Measurements from ENCODE around the gene TRAPPC3L.

TRAPPC3L gene

GRCh38 chr6:116545651-116546050 is at the start of gene TRAPPC3L:
Gene TRAPPC3L, minus strand, starts transcription at chr6:116545684. Its CDS starts 170 bp downstream, at chr6:116545514.
- Histone ChIP-seq H3K27me3 (ENCODE audit: low read depth, low read length) (peaks cover 20% of the 10 kb centered on the region), H3K9me3 (ENCODE audit: insufficient read depth, low read length) (no peaks in the 10 kb centered on the region), H3K4me3 (ENCODE audit: low read length) (no peak within 1 kb of the TSS), H3K4me1 (ENCODE audit: low read length) (peaks cover 3% of the 10 kb centered on the region; the same call in 1 of the 2 replicates), H2AFZ (ENCODE audit: low read depth, low read length) (no peak within 1 kb of the TSS), H3K36me3 (replicated peaks; ENCODE audit: low read depth, low read length) (no peaks in the 10 kb centered on the region), H3K79me2 (ENCODE audit: low read length) (no peaks in the 10 kb centered on the region), H3K27ac (ENCODE audit: low read length) (no peak within 1 kb of the TSS), H3K4me2 (ENCODE audit: low read length) (no peak within 1 kb of the TSS), H4K20me1 (ENCODE audit: insufficient read depth, low read length) (no peaks in the 10 kb centered on the region), H3K9ac (ENCODE audit: low read length) (no peak within 1 kb of the TSS)
- no peak for TF ChIP-seq EZH2phosphoT487 (IDR thresholded peaks at IDR 0.05; ENCODE audit: low read depth)

DNA sequence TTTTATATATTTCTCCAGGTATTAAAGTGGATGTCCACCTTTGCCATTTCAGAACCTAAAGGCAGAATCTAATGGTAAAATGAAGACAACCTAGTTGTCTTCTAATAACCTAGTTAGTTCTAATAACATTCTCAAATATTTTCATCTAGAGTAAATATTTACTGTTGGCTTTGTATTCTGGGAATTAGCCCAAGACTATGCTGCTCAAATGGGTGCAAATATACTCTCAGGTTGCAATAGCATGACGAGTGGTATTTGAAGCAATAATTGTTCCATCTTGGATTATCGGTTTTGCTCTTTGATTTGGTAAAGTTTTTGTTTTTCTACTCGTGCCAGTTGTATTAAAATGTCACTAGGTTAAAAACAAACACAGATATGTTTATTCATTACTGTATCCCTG is 49.8 kb upstream of the TRAPPC3L start:
- no peak overlapping the region for H3K4me3 ChIP-seq (ENCODE audit: low read length)
- H3K79me2 ChIP-seq (ENCODE audit: low read length), result no peaks in the 10 kb centered on the region
- no peaks in the 10 kb centered on the region for H4K20me1 ChIP-seq (ENCODE audit: insufficient read depth, low read length)
- no peaks in the 10 kb centered on the region for H3K4me1 ChIP-seq (ENCODE audit: low read length)
- H2AFZ ChIP-seq (ENCODE audit: low read depth, low read length), result no peak overlapping the region
- H3K9me3 ChIP-seq (ENCODE audit: insufficient read depth, low read length), result no peaks in the 10 kb centered on the region
- H3K27ac ChIP-seq (ENCODE audit: low read length), result no peak overlapping the region
- peaks cover 26% of the 10 kb centered on the region for H3K36me3 ChIP-seq (replicated peaks; ENCODE audit: low read depth, low read length)
- no peak overlapping the region for H3K9ac ChIP-seq (ENCODE audit: low read length)
- no peak for TF ChIP-seq EZH2phosphoT487 (IDR thresholded peaks at IDR 0.05; ENCODE audit: low read depth)
- no peak for TF ChIP-seq CTCF (IDR thresholded peaks at IDR 0.05; ENCODE audit: low read depth, low read length)
- H3K4me2 ChIP-seq (ENCODE audit: low read length), result no peak overlapping the region
- H3K27me3 ChIP-seq (ENCODE audit: low read depth, low read length), result no peaks in the 10 kb centered on the region

GRCh38 chr6:116586738-116587137 is 41.3 kb upstream of the TRAPPC3L start:
- peaks cover 4% of the 10 kb centered on the region for H3K4me1 ChIP-seq (ENCODE audit: low read length)
- no peak overlapping the region for H3K4me2 ChIP-seq (ENCODE audit: low read length)
- H3K9ac ChIP-seq (ENCODE audit: low read length), result no peak overlapping the region
- TF ChIP-seq CTCF (IDR thresholded peaks at IDR 0.05; ENCODE audit: low read depth, low read length) (no peak), EZH2phosphoT487 (IDR thresholded peaks at IDR 0.05; ENCODE audit: low read depth) (no peak)
- H3K4me3 ChIP-seq (ENCODE audit: low read length), result no peak overlapping the region
- no peaks in the 10 kb centered on the region for H4K20me1 ChIP-seq (ENCODE audit: insufficient read depth, low read length)
- no peaks in the 10 kb centered on the region for H3K79me2 ChIP-seq (ENCODE audit: low read length)
- H3K36me3 ChIP-seq (replicated peaks; ENCODE audit: low read depth, low read length), result peaks cover 19% of the 10 kb centered on the region
- no peak overlapping the region for H2AFZ ChIP-seq (ENCODE audit: low read depth, low read length)
- H3K27me3 ChIP-seq (ENCODE audit: low read depth, low read length), result no peaks in the 10 kb centered on the region
- H3K27ac ChIP-seq (ENCODE audit: low read length), result no peak overlapping the region
- H3K9me3 ChIP-seq (ENCODE audit: insufficient read depth, low read length), result no peaks in the 10 kb centered on the region

DNA sequence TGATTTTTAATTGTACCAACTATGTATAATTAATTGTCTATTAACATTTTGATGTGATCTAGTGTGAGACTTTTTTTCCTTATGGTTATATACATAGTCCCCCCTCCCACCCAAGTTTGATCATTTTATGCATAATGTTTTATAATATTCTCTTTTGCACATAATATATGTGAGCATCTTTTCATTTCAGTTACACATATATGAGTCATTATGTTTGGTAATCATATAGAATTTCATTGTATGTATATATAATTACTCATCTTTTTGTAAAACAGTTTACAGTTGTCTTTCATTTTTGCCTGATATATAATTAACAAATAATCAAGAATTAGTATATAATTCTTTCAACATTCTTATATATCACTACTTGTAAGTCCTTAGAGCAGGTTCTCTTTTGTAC is 40.8 kb upstream of the TRAPPC3L start:
- no peaks in the 10 kb centered on the region for H3K27me3 ChIP-seq (ENCODE audit: low read depth, low read length)
- TF ChIP-seq CTCF (IDR thresholded peaks at IDR 0.05; ENCODE audit: low read depth, low read length) (no peak), EZH2phosphoT487 (IDR thresholded peaks at IDR 0.05; ENCODE audit: low read depth) (no peak)
- no peaks in the 10 kb centered on the region for H4K20me1 ChIP-seq (ENCODE audit: insufficient read depth, low read length)
- no peaks in the 10 kb centered on the region for H3K79me2 ChIP-seq (ENCODE audit: low read length)
- no peaks in the 10 kb centered on the region for H3K9me3 ChIP-seq (ENCODE audit: insufficient read depth, low read length)
- H2AFZ ChIP-seq (ENCODE audit: low read depth, low read length), result no peak overlapping the region
- H3K4me3 ChIP-seq (ENCODE audit: low read length), result no peak overlapping the region
- peaks cover 14% of the 10 kb centered on the region for H3K36me3 ChIP-seq (replicated peaks; ENCODE audit: low read depth, low read length)
- H3K4me1 ChIP-seq (ENCODE audit: low read length), result peaks cover 4% of the 10 kb centered on the region
- no peak overlapping the region for H3K27ac ChIP-seq (ENCODE audit: low read length)
- no peak overlapping the region for H3K9ac ChIP-seq (ENCODE audit: low read length)
- H3K4me2 ChIP-seq (ENCODE audit: low read length), result no peak overlapping the region

- Histone ChIP-seq H2AFZ (ENCODE audit: low read depth, low read length) (no peak overlapping the region), H3K27me3 (ENCODE audit: low read depth, low read length) (no peaks in the 10 kb centered on the region), H3K4me3 (ENCODE audit: low read length) (no peak overlapping the region), H3K27ac (ENCODE audit: low read length) (no peak overlapping the region), H3K4me1 (ENCODE audit: low read length) (peaks cover 7% of the 10 kb centered on the region), H3K9me3 (ENCODE audit: insufficient read depth, low read length) (no peaks in the 10 kb centered on the region), H3K9ac (ENCODE audit: low read length) (no peak overlapping the region), H3K36me3 (replicated peaks; ENCODE audit: low read depth, low read length) (peaks cover 16% of the 10 kb centered on the region), H3K79me2 (ENCODE audit: low read length) (peaks cover 32% of the 10 kb centered on the region), H4K20me1 (ENCODE audit: insufficient read depth, low read length) (no peaks in the 10 kb centered on the region), H3K4me2 (ENCODE audit: low read length) (no peak overlapping the region)
- TF ChIP-seq CTCF (IDR thresholded peaks at IDR 0.05; ENCODE audit: low read depth, low read length) (no peak), EZH2phosphoT487 (IDR thresholded peaks at IDR 0.05; ENCODE audit: low read depth) (no peak)
Measured at GRCh38 chr6:116580198-116580597, 34.7 kb upstream of the TRAPPC3L start.
